Panc1 (cell line): ENCODE measurements around the gene SULT4A1. TPM values are rescaled to one million over a fixed set of nuclear protein-coding genes. Genes with fewer than 3 reads are reported as not detected.

ENCODE experiments used
- ATAC-seq: fragments of 200-7000 bp; cut with Tn5 transposase; 2 replicates; pipeline ENCODE4 v1.9.1; 2020; ENCODE audit warnings: mild to moderate bottlenecking, moderate library complexity
- BruUV-seq: library from RNA; stranded (reverse); fragments of 400-500 nt; replicated peaks from 2 replicates; lab custom pipeline; 2021; lab: Mats Ljungman, UMichigan
- CTCF ChIA-PET: fragments of 300-600 bp; sonication (Branson Sonifier 250); formaldehyde crosslinking; loops from one replicate; lab custom pipeline; 2022; ENCODE audit warnings: antibody characterized with exemption; lab: Charles Lee
- POLR2A ChIA-PET: fragments of 300-600 bp; sonication (Branson Sonifier 250); formaldehyde crosslinking; loops from one replicate; lab custom pipeline; 2022; ENCODE audit warnings: antibody characterized with exemption; lab: Charles Lee
- DNase-seq: peaks from one replicate; pipeline ENCODE4 v3.0.0-alpha.2; 2010; ENCODE audit warnings: low read depth, low spot score
- H3K27ac ChIP-seq: 2 replicates; pipeline ENCODE4 v1.5.1; 2011; ENCODE audit warnings: mild to moderate bottlenecking, low read length, inconsistent platforms
- H3K27me3 ChIP-seq: fragments of 200-500 bp; sonication (Bioruptor generic); 2 replicates; pipeline ENCODE4 v1.6.0; 2014; ENCODE audit warnings: low read length, inconsistent platforms; ENCODE audit not compliant: control insufficient read depth, insufficient read depth
- H3K36me3 ChIP-seq: fragments of 200-500 bp; sonication (Bioruptor generic); 2 replicates; pipeline ENCODE4 v1.5.1; 2014; ENCODE audit warnings: inconsistent platforms, mild to moderate bottlenecking, low read length, moderate library complexity; ENCODE audit not compliant: control insufficient read depth, insufficient read depth
- H3K4me1 ChIP-seq: 2 replicates; pipeline ENCODE4 v1.5.1; 2011; ENCODE audit warnings: inconsistent platforms, mild to moderate bottlenecking, low read length, moderate library complexity; ENCODE audit not compliant: control insufficient read depth, insufficient read depth
- H3K4me3 ChIP-seq, 2 experiments: 2 replicates each; pipeline ENCODE4 v1.5.1; 2011 to 2012; ENCODE audit warnings: low read depth in 2 of 2, low read length in 2 of 2, mild to moderate bottlenecking in 2 of 2, inconsistent platforms in 1 of 2, moderate library complexity in 1 of 2
- H3K9me3 ChIP-seq: fragments of 200-500 bp; sonication (Bioruptor generic); 2 replicates; pipeline ENCODE4 v1.5.1; 2014; ENCODE audit warnings: low read depth, mild to moderate bottlenecking, inconsistent platforms, low read length, moderate library complexity; ENCODE audit not compliant: control insufficient read depth, insufficient read depth
- CTCF ChIP-seq: fragments of 450-650 bp; IDR thresholded peaks from 2 replicates; pipeline ENCODE4 v1.5.1; 2017; ENCODE audit warnings: mild to moderate bottlenecking
- POLR2AphosphoS5 ChIP-seq: IDR thresholded peaks from 2 replicates; pipeline ENCODE4 v1.6.1; 2012; ENCODE audit warnings: mild to moderate bottlenecking, low read depth, low read length, moderate library complexity
- REST ChIP-seq, 2 experiments: IDR thresholded peaks; 2 replicates each; pipeline ENCODE4 v1.6.1; 2011 to 2012; ENCODE audit warnings: low read depth in 2 of 2, control low read depth in 1 of 2, low read length in 1 of 2, mild to moderate bottlenecking in 1 of 2, moderate library complexity in 1 of 2; ENCODE audit not compliant: insufficient read depth in 1 of 2
- SIN3A ChIP-seq: IDR thresholded peaks from 2 replicates; pipeline ENCODE4 v1.6.1; 2012; ENCODE audit warnings: low read depth, mild to moderate bottlenecking, low read length, moderate library complexity, borderline replicate concordance; ENCODE audit not compliant: insufficient read depth
- TCF7L2 ChIP-seq: IDR thresholded peaks from 2 replicates; pipeline ENCODE4 v1.6.1; 2011; ENCODE audit warnings: mild to moderate bottlenecking, low read depth, low read length, inconsistent platforms
- in situ Hi-C: cut with HindIII; loops from 2 replicates; pipeline ENCODE4 v1.10.0; 2016; ENCODE audit warnings: low sequenced_read_pairs, low pct_unique_long_range_greater_than_20kb
- intact Hi-C: fragments of 100-400 bp; cut with micrococcal nuclease; formaldehyde crosslinking; loops from one replicate; pipeline ENCODE4 v1.10.0; 2022; ENCODE audit not compliant: unreplicated experiment
- total RNA-seq: library from RNA; stranded (reverse); gene quantifications from one replicate; pipeline ENCODE4 v1.2.1, GENCODE V29; 2021; ENCODE audit not compliant: unreplicated experiment

Gene SULT4A1
- total RNA-seq, 1 experiment from 2014 or later = 12.0 TPM

GRCh38 chr22:43884600-43885318 is 22.4 kb upstream of the SULT4A1 start:
- CTCF ChIA-PET = interaction anchor here (0.6 to 1.3 kb wide), 4 partner anchors 12 to 61 kb away, joined by 3 to 5 read pairs (median 3); no protein-coding TSS in a partner anchor
- Histone ChIP-seq H3K27ac (no peak overlapping the region), H3K4me3 (no peak overlapping the region), H3K27me3 (no peaks in the 10 kb centered on the region), H3K9me3 (no peaks in the 10 kb centered on the region), H3K36me3 (no peaks in the 10 kb centered on the region), H3K4me1 (no peaks in the 10 kb centered on the region)
- TF ChIP-seq CTCF (peak; percentile 90), REST (IDR thresholded peaks at IDR 0.05; ENCODE audit: insufficient read depth in 1 of 2, low read depth in 2 of 2, low read length in 1 of 2) (no peak), TCF7L2 (no peak)
- ATAC-seq (peak; percentile 79), DNase-seq (peak; percentile 20)
- BruUV-seq = no TSS peak
- in situ Hi-C loops (no loop called here), intact Hi-C loops (no loop called here)
- POLR2A ChIA-PET = interaction anchor here (0.6 kb wide), 1 partner anchor 90 kb away, joined by 13 read pairs; no protein-coding TSS in a partner anchor

DNA sequence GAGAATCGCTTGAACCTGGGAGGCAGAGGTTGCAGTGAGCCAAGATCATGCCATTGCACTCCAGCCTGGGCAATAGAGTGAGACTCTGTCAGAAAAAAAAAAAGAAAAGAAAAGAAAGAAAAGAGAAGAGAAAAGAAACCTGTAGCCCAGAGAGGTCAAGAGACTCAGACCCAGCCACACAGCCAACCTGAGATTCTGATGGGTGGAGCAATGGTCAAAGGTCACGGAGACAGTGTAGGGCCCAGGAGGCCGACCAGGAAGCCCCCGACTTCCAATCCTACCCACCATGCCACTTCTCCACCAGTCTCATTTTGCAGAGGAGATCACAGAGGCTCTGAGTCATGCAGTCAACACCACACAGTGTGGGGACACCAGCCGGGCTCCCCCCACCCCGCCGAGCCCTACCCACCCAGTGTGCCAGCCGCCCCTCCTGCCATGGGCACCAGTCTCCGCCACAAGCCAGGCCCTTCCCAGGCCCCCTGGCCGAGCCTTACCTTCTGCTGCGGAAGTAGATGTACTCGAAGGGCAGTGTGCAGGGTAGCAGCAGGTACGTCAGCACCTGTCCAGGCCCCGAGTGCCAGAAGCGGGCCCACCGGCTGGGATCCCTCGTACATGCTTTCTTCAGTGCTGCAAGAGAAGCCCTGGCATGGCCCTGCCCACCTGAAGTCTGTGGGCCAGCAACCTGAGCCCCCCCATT is 21.6 kb upstream of the SULT4A1 start:
- H3K27ac ChIP-seq = no peak overlapping the region
- in situ Hi-C loops = no loop called here
- H3K36me3 ChIP-seq = no peaks in the 10 kb centered on the region
- ChIA-PET POLR2A (interaction anchor here (0.6 kb wide), 2 partner anchors 26 to 89 kb away, joined by 6 to 13 read pairs; no protein-coding TSS in a partner anchor), CTCF (interaction anchor here (0.6 to 1.4 kb wide), 6 partner anchors 18 to 484 kb away, joined by 3 to 13 read pairs (median 4); partner anchors contain the start of gene EFCAB6)
- no peaks in the 10 kb centered on the region for H3K9me3 ChIP-seq
- DNase-seq (no peak), ATAC-seq (no peak)
- no peak overlapping the region for H3K4me3 ChIP-seq
- no TSS peak for BruUV-seq
- H3K27me3 ChIP-seq = no peaks in the 10 kb centered on the region
- TF ChIP-seq SIN3A = no peak
- TF ChIP-seq CTCF = no peak
- no peak for TF ChIP-seq REST (IDR thresholded peaks at IDR 0.05; ENCODE audit: insufficient read depth in 1 of 2, low read depth in 2 of 2, low read length in 1 of 2)
- no peak for TF ChIP-seq TCF7L2
- no peak for TF ChIP-seq POLR2AphosphoS5
- H3K4me1 ChIP-seq = no peaks in the 10 kb centered on the region
- intact Hi-C loops = no loop called here
